OCI-LY7 (cell line): ENCODE measurements around the gene SMG9. TPM values are rescaled to one million over a fixed set of nuclear protein-coding genes. Genes with fewer than 3 reads are reported as not detected.

Experiments
- BruUV-seq: library from RNA; stranded (reverse); fragments of 400-500 nt; replicated peaks from 2 replicates; lab custom pipeline; 2021; lab: Mats Ljungman, UMichigan
- CTCF ChIA-PET: fragments of 300-600 bp; sonication (Branson Sonifier 250); formaldehyde crosslinking; loops from one replicate; lab custom pipeline; 2022; ENCODE audit warnings: antibody characterized with exemption; ENCODE audit not compliant: unreplicated experiment; lab: Charles Lee
- POLR2A ChIA-PET: fragments of 300-600 bp; sonication (Branson Sonifier 250); formaldehyde crosslinking; loops from one replicate; lab custom pipeline; 2022; ENCODE audit warnings: antibody characterized with exemption; lab: Charles Lee
- DNase-seq: peaks from one replicate; pipeline ENCODE4 v3.0.0-alpha.2; 2015; ENCODE audit warnings: low spot score
- H2AFZ ChIP-seq: fragments of 200-600 bp; sonication (generic), shearing (Covaris generic); 2 replicates; pipeline ENCODE4 v1.6.1; 2014; ENCODE audit warnings: mild to moderate bottlenecking, antibody characterized with exemption, low read length, moderate library complexity
- H3K27ac ChIP-seq: fragments of 200-600 bp; sonication (generic); 2 replicates; pipeline ENCODE4 v1.5.1; 2014; ENCODE audit warnings: mixed run types, low read depth, mild to moderate bottlenecking, moderate library complexity, low read length, inconsistent platforms; ENCODE audit not compliant: poor library complexity, severe bottlenecking
- H3K36me3 ChIP-seq: fragments of 200-600 bp; sonication (generic); 2 replicates; pipeline ENCODE4 v1.6.1; 2014; ENCODE audit warnings: mild to moderate bottlenecking, antibody characterized with exemption, low read length, moderate library complexity, mixed read lengths; ENCODE audit not compliant: insufficient read depth
- H3K4me1 ChIP-seq: fragments of 200-600 bp; sonication (generic); 2 replicates; pipeline ENCODE4 v1.5.1; 2014; ENCODE audit warnings: mild to moderate bottlenecking, low read length; ENCODE audit not compliant: insufficient read depth, poor library complexity, severe bottlenecking
- H3K4me2 ChIP-seq: fragments of 200-600 bp; sonication (generic); 2 replicates; pipeline ENCODE4 v1.6.1; 2014; ENCODE audit warnings: mild to moderate bottlenecking, low read length
- H3K4me3 ChIP-seq: fragments of 200-600 bp; sonication (generic); 2 replicates; pipeline ENCODE4 v1.5.1; 2014; ENCODE audit warnings: mild to moderate bottlenecking, low read depth, low read length; ENCODE audit not compliant: poor library complexity, severe bottlenecking
- H3K79me2 ChIP-seq: fragments of 200-600 bp; sonication (generic); 2 replicates; pipeline ENCODE4 v1.6.1; 2016; ENCODE audit warnings: low read depth, mild to moderate bottlenecking, low read length, moderate library complexity, mixed read lengths; ENCODE audit not compliant: insufficient read depth
- H3K9me2 ChIP-seq: fragments of 200-600 bp; sonication (generic); 2 replicates; pipeline ENCODE4 v1.6.1; 2016; ENCODE audit warnings: mild to moderate bottlenecking, low read length, mixed read lengths; ENCODE audit not compliant: insufficient read depth
- H3K9me3 ChIP-seq: fragments of 200-600 bp; sonication (generic); 2 replicates; pipeline ENCODE4 v1.6.1; 2014; ENCODE audit warnings: mild to moderate bottlenecking, mixed run types, low read length, mixed read lengths
- H4K20me1 ChIP-seq: fragments of 200-600 bp; sonication (generic); 2 replicates; pipeline ENCODE4 v1.6.1; 2014; ENCODE audit warnings: mild to moderate bottlenecking, antibody characterized with exemption, low read length, moderate library complexity, mixed read lengths; ENCODE audit not compliant: insufficient read depth
- EZH2phosphoT487 ChIP-seq: fragments of 200-600 bp; sonication (generic); IDR thresholded peaks from 2 replicates; pipeline ENCODE4 v1.6.1; 2018; ENCODE audit warnings: low read depth, borderline replicate concordance, mild to moderate bottlenecking, mixed run types, antibody characterized with exemption, low read length, moderate library complexity, mixed read lengths
- intact Hi-C: fragments of 100-400 bp; cut with micrococcal nuclease; formaldehyde crosslinking; loops from one replicate; pipeline ENCODE4 v1.10.0; 2022; ENCODE audit not compliant: unreplicated experiment
- total RNA-seq, 2 experiments: library from RNA; depleted of rRNA in 1 of 2; stranded (reverse); fragments of >200 nt in 1 of 2; shearing (Covaris generic) in 1 of 2; gene quantifications; 2 replicates each; pipeline ENCODE4 v1.2.3, GENCODE V29; 2014 to 2022
- TF ChIP-seq, protein P1 (sequence below): fragments of 200-600 bp; sonication (generic); conservative IDR thresholded peaks from 2 replicates; pipeline ENCODE4 v1.5.1; 2014; ENCODE audit warnings: mild to moderate bottlenecking, antibody characterized with exemption, low read length, moderate library complexity, mixed read lengths

Gene SMG9
- total RNA-seq, 2 experiments from 2014 or later, result 65.6 to 75.5 TPM

GRCh38 chr19:43692385-43692784 is 62.4 kb downstream of the SMG9 start:
- Histone ChIP-seq H3K36me3 (no peaks in the 10 kb centered on the region), H4K20me1 (no peaks in the 10 kb centered on the region), H3K79me2 (no peaks in the 10 kb centered on the region), H3K9me3 (no peaks in the 10 kb centered on the region), H3K27ac (no peak overlapping the region), H3K9me2 (no peaks in the 10 kb centered on the region), H3K4me2 (no peak overlapping the region), H2AFZ (no peak overlapping the region), H3K4me3 (no peak overlapping the region), H3K4me1 (no peaks in the 10 kb centered on the region)
- no peak for DNase-seq
- no TSS peak for BruUV-seq
- ChIA-PET CTCF (interaction anchor here (0.6 kb wide), 1 partner anchor 119 kb away, joined by 6 read pairs; no protein-coding TSS in a partner anchor), POLR2A (no interaction called here)
- intact Hi-C loops, result no loop called here
- TF ChIP-seq, protein P1, sequence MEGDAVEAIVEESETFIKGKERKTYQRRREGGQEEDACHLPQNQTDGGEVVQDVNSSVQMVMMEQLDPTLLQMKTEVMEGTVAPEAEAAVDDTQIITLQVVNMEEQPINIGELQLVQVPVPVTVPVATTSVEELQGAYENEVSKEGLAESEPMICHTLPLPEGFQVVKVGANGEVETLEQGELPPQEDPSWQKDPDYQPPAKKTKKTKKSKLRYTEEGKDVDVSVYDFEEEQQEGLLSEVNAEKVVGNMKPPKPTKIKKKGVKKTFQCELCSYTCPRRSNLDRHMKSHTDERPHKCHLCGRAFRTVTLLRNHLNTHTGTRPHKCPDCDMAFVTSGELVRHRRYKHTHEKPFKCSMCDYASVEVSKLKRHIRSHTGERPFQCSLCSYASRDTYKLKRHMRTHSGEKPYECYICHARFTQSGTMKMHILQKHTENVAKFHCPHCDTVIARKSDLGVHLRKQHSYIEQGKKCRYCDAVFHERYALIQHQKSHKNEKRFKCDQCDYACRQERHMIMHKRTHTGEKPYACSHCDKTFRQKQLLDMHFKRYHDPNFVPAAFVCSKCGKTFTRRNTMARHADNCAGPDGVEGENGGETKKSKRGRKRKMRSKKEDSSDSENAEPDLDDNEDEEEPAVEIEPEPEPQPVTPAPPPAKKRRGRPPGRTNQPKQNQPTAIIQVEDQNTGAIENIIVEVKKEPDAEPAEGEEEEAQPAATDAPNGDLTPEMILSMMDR, result no peak
- TF ChIP-seq EZH2phosphoT487, result no peak

DNA sequence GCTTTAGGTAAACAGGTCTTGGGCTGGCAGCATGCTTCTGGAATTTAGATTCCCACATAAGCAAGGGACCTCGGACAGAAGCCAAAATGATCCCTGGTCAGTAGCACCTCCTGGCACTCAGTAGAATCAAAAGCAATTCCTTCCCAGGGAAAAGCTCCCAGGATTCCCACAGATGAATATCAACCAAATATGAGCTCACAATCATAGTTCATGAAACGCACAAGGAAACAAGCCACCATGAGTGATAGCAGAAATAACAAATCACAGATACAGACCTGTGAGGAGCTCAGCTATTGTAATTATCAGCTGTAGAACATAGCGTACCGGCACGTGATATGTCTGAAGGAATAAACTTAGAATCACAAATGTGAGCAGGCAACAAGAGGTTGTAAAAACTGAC is 63.0 kb downstream of the SMG9 start:
- POLR2A ChIA-PET, result no interaction called here
- H2AFZ ChIP-seq, result no peak overlapping the region
- no peaks in the 10 kb centered on the region for H3K36me3 ChIP-seq
- no peak for TF ChIP-seq EZH2phosphoT487
- TF ChIP-seq, protein P1, result no peak
- H3K79me2 ChIP-seq, result no peaks in the 10 kb centered on the region
- no TSS peak for BruUV-seq
- no peaks in the 10 kb centered on the region for H3K9me3 ChIP-seq
- intact Hi-C loops, result no loop called here
- no peak overlapping the region for H3K4me3 ChIP-seq
- CTCF ChIA-PET, result no interaction called here
- no peak overlapping the region for H3K4me2 ChIP-seq
- H3K4me1 ChIP-seq, result no peaks in the 10 kb centered on the region
- H3K27ac ChIP-seq, result no peak overlapping the region
- no peaks in the 10 kb centered on the region for H4K20me1 ChIP-seq
- H3K9me2 ChIP-seq, result no peaks in the 10 kb centered on the region
- peak; percentile 5 for DNase-seq

GRCh38 chr19:43690890-43691289 is 63.9 kb downstream of the SMG9 start:
- intact Hi-C loops, result no loop called here
- Histone ChIP-seq H3K4me3 (no peak overlapping the region), H3K36me3 (no peaks in the 10 kb centered on the region), H3K4me1 (no peaks in the 10 kb centered on the region), H2AFZ (no peak overlapping the region), H3K4me2 (no peak overlapping the region), H3K27ac (no peak overlapping the region), H4K20me1 (no peaks in the 10 kb centered on the region), H3K9me3 (no peaks in the 10 kb centered on the region), H3K79me2 (no peaks in the 10 kb centered on the region), H3K9me2 (no peaks in the 10 kb centered on the region)
- ChIA-PET CTCF (no interaction called here), POLR2A (no interaction called here)
- TF ChIP-seq, protein P1, result no peak
- no peak for TF ChIP-seq EZH2phosphoT487
- no peak for DNase-seq
- no TSS peak for BruUV-seq
